ENCODE results near the gene SPRED2.

The SPRED2 gene

GRCh38 chr2:65316072-65316471, 116.3 kb downstream of the SPRED2 start:
- in situ Hi-C loops (cut with HindIII; ENCODE audit: low sequenced_read_pairs) = no loop called here

- in situ Hi-C loops (cut with HindIII; ENCODE audit: low sequenced_read_pairs) = no loop called here
Observed at GRCh38 chr2:65314801-65315441, 117.5 kb downstream of the SPRED2 start.

GRCh38 chr2:65313954-65314256, 118.5 kb downstream of the SPRED2 start:
- in situ Hi-C loops (cut with HindIII; ENCODE audit: low sequenced_read_pairs) = no loop called here

- in situ Hi-C loops (cut with HindIII; ENCODE audit: low sequenced_read_pairs) = no loop called here
Observed at GRCh38 chr2:65313126-65313953, 119.1 kb downstream of the SPRED2 start.

- in situ Hi-C loops (cut with HindIII; ENCODE audit: low sequenced_read_pairs) = no loop called here
Observed at GRCh38 chr2:65311596-65311995, 120.8 kb downstream of the SPRED2 start.

GRCh38 chr2:65311049-65311448, 121.3 kb downstream of the SPRED2 start:
- in situ Hi-C loops (cut with HindIII; ENCODE audit: low sequenced_read_pairs) = no loop called here

- in situ Hi-C loops (cut with HindIII; ENCODE audit: low sequenced_read_pairs) = no loop called here
Observed at GRCh38 chr2:65309699-65310098, 122.7 kb downstream of the SPRED2 start.

- in situ Hi-C loops (cut with HindIII; ENCODE audit: low sequenced_read_pairs) = no loop called here
Observed at GRCh38 chr2:65305934-65306333, 126.5 kb downstream of the SPRED2 start.

GRCh38 chr2:65300761-65301711, 131.4 kb downstream of the SPRED2 start:
- in situ Hi-C loops (cut with HindIII; ENCODE audit: low sequenced_read_pairs) = no loop called here

GRCh38 chr2:65300134-65300760, 132.2 kb downstream of the SPRED2 start:
- in situ Hi-C loops (cut with HindIII; ENCODE audit: low sequenced_read_pairs) = no loop called here

GRCh38 chr2:65299246-65299645, 133.2 kb downstream of the SPRED2 start:
- in situ Hi-C loops (cut with HindIII; ENCODE audit: low sequenced_read_pairs) = loop anchor here (25.0 kb wide), 1 partner anchor 238 kb away; no protein-coding TSS in a partner anchor

- in situ Hi-C loops (cut with HindIII; ENCODE audit: low sequenced_read_pairs) = loop anchor here (25.0 kb wide), 1 partner anchor 239 kb away; no protein-coding TSS in a partner anchor
Observed at GRCh38 chr2:65298089-65298488, 134.3 kb downstream of the SPRED2 start.

GRCh38 chr2:65297544-65297943, 134.9 kb downstream of the SPRED2 start:
- in situ Hi-C loops (cut with HindIII; ENCODE audit: low sequenced_read_pairs) = loop anchor here (25.0 kb wide), 1 partner anchor 240 kb away; no protein-coding TSS in a partner anchor

GRCh38 chr2:65296971-65297370, 135.4 kb downstream of the SPRED2 start:
- in situ Hi-C loops (cut with HindIII; ENCODE audit: low sequenced_read_pairs) = loop anchor here (25.0 kb wide), 1 partner anchor 240 kb away; no protein-coding TSS in a partner anchor

- in situ Hi-C loops (cut with HindIII; ENCODE audit: low sequenced_read_pairs) = loop anchor here (25.0 kb wide), 1 partner anchor 243 kb away; no protein-coding TSS in a partner anchor
Observed at GRCh38 chr2:65294701-65295100, 137.7 kb downstream of the SPRED2 start.

GRCh38 chr2:65294136-65294535, 138.3 kb downstream of the SPRED2 start:
- in situ Hi-C loops (cut with HindIII; ENCODE audit: low sequenced_read_pairs) = loop anchor here (25.0 kb wide), 1 partner anchor 243 kb away; no protein-coding TSS in a partner anchor

- in situ Hi-C loops (cut with HindIII; ENCODE audit: low sequenced_read_pairs) = loop anchor here (25.0 kb wide), 1 partner anchor 244 kb away; no protein-coding TSS in a partner anchor
Observed at GRCh38 chr2:65293376-65293775, 139.0 kb downstream of the SPRED2 start.

- in situ Hi-C loops (cut with HindIII; ENCODE audit: low sequenced_read_pairs) = loop anchor here (25.0 kb wide), 1 partner anchor 245 kb away; no protein-coding TSS in a partner anchor
Observed at GRCh38 chr2:65292461-65293011, 139.9 kb downstream of the SPRED2 start.

GRCh38 chr2:65292106-65292400, 140.3 kb downstream of the SPRED2 start:
- in situ Hi-C loops (cut with HindIII; ENCODE audit: low sequenced_read_pairs) = loop anchor here (25.0 kb wide), 1 partner anchor 245 kb away; no protein-coding TSS in a partner anchor
